Left lung (tissue), 10 donors: ENCODE data around the gene OSBPL2. TPM values are rescaled to one million over a fixed set of nuclear protein-coding genes. Genes with fewer than 3 reads are reported as not detected.

Experiments used
- ATAC-seq: fragments of 200-7000 bp; cut with Tn5 transposase; one replicate; pipeline ENCODE4 v1.9.1; 2020; ENCODE audit warnings: moderate library complexity
- DNase-seq, 4 donors: peaks; one replicate each; pipeline ENCODE4 v3.0.0-alpha.2; 2013 to 2020
- H3K27ac ChIP-seq, 2 donors: fragments of 200-600 bp; sonication (generic) in 1 of 2; one replicate each; pipeline versions ENCODE4 v1.5.0 to v1.8.0; 2020 to 2021
- H3K27me3 ChIP-seq, 2 donors: fragments of 200-600 bp; sonication (generic) in 1 of 2; one replicate each; pipeline versions ENCODE4 v1.5.0 to v1.8.0; 2020 to 2021
- H3K36me3 ChIP-seq, 2 donors: fragments of 200-600 bp; sonication (generic) in 1 of 2; one replicate each; pipeline versions ENCODE4 v1.5.0 to v1.8.0; 2020 to 2021
- H3K4me1 ChIP-seq, 2 donors: fragments of 200-600 bp; one replicate each; pipeline ENCODE4 v1.8.0; 2021
- H3K4me3 ChIP-seq, 2 donors: fragments of 200-600 bp; sonication (generic) in 1 of 2; one replicate each; pipeline versions ENCODE4 v1.5.0 to v1.8.0; 2020 to 2021; ENCODE audit warnings: mild to moderate bottlenecking in 1 of 2
- H3K9me3 ChIP-seq, 2 donors: fragments of 200-600 bp; sonication (generic) in 1 of 2; one replicate each; pipeline versions ENCODE4 v1.5.0 to v1.8.0; 2020 to 2021
- CTCF ChIP-seq, 2 donors: fragments of 200-600 bp; sonication (generic) in 1 of 2; IDR thresholded peaks; one replicate each; pipeline versions ENCODE4 v1.5.0 to v1.8.0; 2021; ENCODE audit warnings: antibody characterized with exemption in 2 of 2
- intact Hi-C, 2 donors: fragments of 100-400 bp; cut with DNase I; formaldehyde crosslinking; loops; one replicate each; pipeline versions ENCODE4 v1.11.2 to v1.14.2; 2022
- polyA plus RNA-seq, 6 donors: library from polyadenylated mRNA; unstranded; fragments of 120-200 nt; gene quantifications; one replicate each; pipeline ENCODE4 v1.2.1, GENCODE V29; 2013; ENCODE audit not compliant: insufficient read length in 6 of 6
- total RNA-seq, 2 donors: library from RNA; stranded (reverse); fragmentation: NEBNext Ultra II Directional; extraction: Animal tissue kit (Norgen Biotek cat#: 25700); gene quantifications; one replicate each; pipeline ENCODE4 v1.2.1, GENCODE V29; 2021
- donor health status: DM: no; HTN: yes; CAD: no.
- donor health status: DM: no; HTN: no; CAD: no.

Gene OSBPL2
- total and polyA plus RNA-seq, 8 donors: 25.6 to 47.3 (median 32.4) TPM

DNA sequence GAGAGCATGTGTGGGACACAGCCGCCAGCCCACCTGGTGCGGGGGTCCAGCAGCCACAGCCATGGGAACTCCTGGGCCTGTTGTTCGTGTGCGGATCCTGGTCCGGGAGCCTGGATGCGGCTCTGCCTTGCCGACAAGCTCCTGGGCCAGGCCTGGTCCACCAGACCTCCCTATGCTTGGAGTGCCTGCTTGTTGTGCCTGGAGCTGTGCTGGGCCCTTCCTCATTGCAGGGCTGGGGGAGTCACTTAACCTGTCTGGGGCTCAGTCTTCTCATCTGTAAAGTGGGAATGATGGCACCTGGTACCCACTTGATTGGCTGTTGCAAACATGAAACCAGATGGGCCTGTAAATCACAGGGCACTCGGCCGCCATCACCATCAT is 2.6 kb upstream of the OSBPL2 start:
- peaks cover 9 to 26% of the 10 kb centered on the region in 2 donors for H3K4me1 ChIP-seq
- peaks cover 0 to 22% of the 10 kb centered on the region in 2 donors for H3K27me3 ChIP-seq
- DNase-seq (peak in 1 of 4 donors; percentile 65), ATAC-seq (no peak)
- no peak overlapping the region for H3K27ac ChIP-seq
- H3K9me3 ChIP-seq: no peaks in the 10 kb centered on the region
- TF ChIP-seq CTCF (IDR thresholded peaks at IDR 0.05): no peak
- no peaks in the 10 kb centered on the region for H3K36me3 ChIP-seq
- intact Hi-C loops: no loop called here
- H3K4me3 ChIP-seq: no peak overlapping the region

- peaks cover 0 to 18% of the 10 kb centered on the region in 2 donors for H3K27me3 ChIP-seq
- H3K4me3 ChIP-seq: no peak overlapping the region
- no peaks in the 10 kb centered on the region for H3K36me3 ChIP-seq
- DNase-seq (peak in 1 of 4 donors; percentile 29), ATAC-seq (no peak)
- intact Hi-C loops: no loop called here
- no peak for TF ChIP-seq CTCF (IDR thresholded peaks at IDR 0.05)
- H3K27ac ChIP-seq: no peak overlapping the region
- H3K9me3 ChIP-seq: no peaks in the 10 kb centered on the region
- H3K4me1 ChIP-seq: peaks cover 9 to 30% of the 10 kb centered on the region in 2 donors
Observed at GRCh38 chr20:62236200-62236599, 2.1 kb upstream of the OSBPL2 start.

DNA sequence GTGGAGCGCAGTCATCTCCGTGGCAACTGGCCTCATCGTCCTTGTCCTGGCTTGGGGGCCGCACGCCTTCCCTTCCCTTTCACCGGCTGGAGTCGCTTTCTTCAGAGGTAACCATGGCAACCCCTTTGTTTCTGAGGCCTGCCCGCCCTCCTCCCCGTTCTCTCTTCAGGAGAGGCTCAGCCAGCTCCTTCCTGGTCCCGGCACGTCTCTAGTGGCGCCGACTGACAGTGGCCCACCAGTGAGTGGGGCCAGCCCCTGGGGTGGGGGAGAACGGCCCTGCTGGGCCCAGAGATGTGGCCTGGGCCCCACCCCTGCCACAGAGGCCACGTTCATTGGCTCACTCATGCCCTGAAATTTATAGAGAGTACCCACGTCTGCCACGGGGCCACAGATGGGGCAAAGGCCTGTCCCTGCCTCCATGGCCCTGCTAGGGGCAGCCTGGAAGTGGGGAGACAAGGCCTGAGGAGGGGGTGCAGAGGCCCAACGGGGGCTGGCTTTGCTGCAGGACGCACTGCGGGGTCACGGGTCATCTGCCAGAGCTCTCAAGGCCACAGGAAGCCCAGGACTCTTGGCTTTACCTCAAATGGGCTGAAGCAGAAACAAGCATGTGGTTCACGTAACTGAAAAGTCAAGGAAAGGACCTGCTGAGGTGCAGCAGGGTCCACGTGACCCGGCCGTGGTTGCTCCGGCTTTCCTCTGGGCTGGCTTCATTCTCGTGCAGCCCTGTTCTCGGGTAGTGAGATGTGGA is 1.4 kb upstream of the OSBPL2 start:
- Histone ChIP-seq H3K9me3 (no peaks in the 10 kb centered on the region), H3K4me3 (no peak overlapping the region), H3K27ac (no peak overlapping the region), H3K27me3 (peaks cover 0 to 13% of the 10 kb centered on the region in 2 donors), H3K36me3 (no peaks in the 10 kb centered on the region), H3K4me1 (peaks cover 9 to 37% of the 10 kb centered on the region in 2 donors)
- peak in 2 of 4 donors; percentile 69 to 73 for DNase-seq
- intact Hi-C loops: no loop called here
- TF ChIP-seq CTCF (IDR thresholded peaks at IDR 0.05): no peak
- ATAC-seq: no peak

- Histone ChIP-seq H3K27ac (peak overlapping the region in 1 of 2 donors; percentile 61), H3K9me3 (no peaks in the 10 kb centered on the region), H3K4me1 (peaks cover 9 to 39% of the 10 kb centered on the region in 2 donors), H3K4me3 (peak overlapping the region in 1 of 2 donors; percentile 68), H3K27me3 (peaks cover 0 to 13% of the 10 kb centered on the region in 2 donors), H3K36me3 (peaks cover 0 to under 1% of the 10 kb centered on the region in 2 donors)
- intact Hi-C loops: no loop called here
- no peak for DNase-seq
- no peak for TF ChIP-seq CTCF (IDR thresholded peaks at IDR 0.05)
- no peak for ATAC-seq
Observed at GRCh38 chr20:62237514-62237800, 864 bp upstream of the OSBPL2 start.

GRCh38 chr20:62238569-62239277 is 402 bp downstream of the OSBPL2 start:
- Histone ChIP-seq H3K36me3 (peaks cover 0 to 10% of the 10 kb centered on the region in 2 donors), H3K27ac (peak overlapping the region; percentile 65 to 88), H3K27me3 (peaks cover 0 to 2% of the 10 kb centered on the region in 2 donors), H3K4me1 (peaks cover 9 to 41% of the 10 kb centered on the region in 2 donors), H3K9me3 (no peaks in the 10 kb centered on the region), H3K4me3 (peak overlapping the region; percentile 68 to 71)
- TF ChIP-seq CTCF (IDR thresholded peaks at IDR 0.05): no peak
- peak; percentile 6 for ATAC-seq
- DNase-seq: peak in 1 of 4 donors; percentile 78
- intact Hi-C loops: no loop called here
